ENCODE measurements around the gene FAM204A. TPM values are rescaled to one million over a fixed set of nuclear protein-coding genes. Genes with fewer than 3 reads are reported as not detected.

The FAM204A gene
- total RNA-seq, 3 donors from 2014 or later (not counting 1 experiment from before 2014, with no cell fraction given) = 69.2 to 73.2 (median 72.7) TPM

DNA sequence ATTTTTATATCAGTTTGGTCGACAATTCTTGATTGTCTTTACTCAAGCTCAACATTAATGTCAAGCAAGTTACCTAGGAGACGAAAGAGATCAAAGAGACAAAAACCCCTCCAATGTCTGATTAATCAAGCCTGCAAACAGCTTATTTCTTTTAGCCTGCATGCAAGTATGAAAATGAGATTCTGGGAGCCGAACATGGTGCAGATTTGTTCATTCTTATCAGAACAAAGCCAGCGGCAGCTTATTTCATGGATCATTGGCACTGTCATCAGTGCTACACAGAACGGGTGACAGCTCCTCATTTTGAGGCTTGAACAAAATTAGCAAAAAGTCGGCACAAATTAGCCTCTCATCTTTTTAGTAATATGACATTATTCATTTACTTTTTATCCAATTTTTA is 26.5 kb downstream of the FAM204A start:
- peaks cover 16% of the 10 kb centered on the region for H3K36me3 Mint-ChIP-seq
- WGBS (ENCODE audit: insufficient coverage) = 98% methylated on average over 6 of the region's 6 CpGs

DNA sequence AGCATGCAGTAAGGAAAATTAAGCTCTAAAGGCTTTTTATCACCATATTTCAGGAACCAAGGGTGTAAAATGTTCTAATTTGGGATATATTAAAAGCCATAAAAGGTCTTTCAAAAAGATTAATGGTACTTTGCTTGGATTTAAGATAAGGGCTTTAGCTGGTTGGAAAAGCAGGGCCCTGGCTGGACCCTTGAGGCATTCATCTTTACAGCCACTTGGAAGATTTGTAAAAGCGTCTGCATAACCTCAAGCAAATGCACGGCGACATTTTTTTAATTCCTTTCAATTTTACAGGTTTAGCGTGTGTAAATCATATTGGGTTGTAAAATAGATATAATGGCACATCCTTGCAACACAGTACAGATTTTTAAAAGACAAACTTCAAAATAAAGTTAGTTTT is 27.2 kb downstream of the FAM204A start:
- Mint-ChIP-seq H3K27ac (no peak overlapping the region), H3K4me3 (no peak overlapping the region), H3K27me3 (ENCODE audit: low read depth in 2 of 2) (no peaks in the 10 kb centered on the region), H3K9me3 (no peaks in the 10 kb centered on the region), H3K36me3 (peaks cover 16% of the 10 kb centered on the region), H3K4me1 (peaks cover 6 to 11% of the 10 kb centered on the region in 2 donors)
- no peak overlapping the region for H3K27ac ChIP-seq (ENCODE audit: low read length)
- TF ChIP-seq, protein P1, sequence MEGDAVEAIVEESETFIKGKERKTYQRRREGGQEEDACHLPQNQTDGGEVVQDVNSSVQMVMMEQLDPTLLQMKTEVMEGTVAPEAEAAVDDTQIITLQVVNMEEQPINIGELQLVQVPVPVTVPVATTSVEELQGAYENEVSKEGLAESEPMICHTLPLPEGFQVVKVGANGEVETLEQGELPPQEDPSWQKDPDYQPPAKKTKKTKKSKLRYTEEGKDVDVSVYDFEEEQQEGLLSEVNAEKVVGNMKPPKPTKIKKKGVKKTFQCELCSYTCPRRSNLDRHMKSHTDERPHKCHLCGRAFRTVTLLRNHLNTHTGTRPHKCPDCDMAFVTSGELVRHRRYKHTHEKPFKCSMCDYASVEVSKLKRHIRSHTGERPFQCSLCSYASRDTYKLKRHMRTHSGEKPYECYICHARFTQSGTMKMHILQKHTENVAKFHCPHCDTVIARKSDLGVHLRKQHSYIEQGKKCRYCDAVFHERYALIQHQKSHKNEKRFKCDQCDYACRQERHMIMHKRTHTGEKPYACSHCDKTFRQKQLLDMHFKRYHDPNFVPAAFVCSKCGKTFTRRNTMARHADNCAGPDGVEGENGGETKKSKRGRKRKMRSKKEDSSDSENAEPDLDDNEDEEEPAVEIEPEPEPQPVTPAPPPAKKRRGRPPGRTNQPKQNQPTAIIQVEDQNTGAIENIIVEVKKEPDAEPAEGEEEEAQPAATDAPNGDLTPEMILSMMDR (IDR thresholded peaks at IDR 0.05) = no peak
- H3K4me3 ChIP-seq (ENCODE audit: low read length) = no peak overlapping the region
- no peaks in the 10 kb centered on the region for H3K9me3 ChIP-seq (ENCODE audit: control insufficient read depth, insufficient read depth, low read length)
- WGBS (ENCODE audit: insufficient coverage) = 100% methylated on average over 4 of the region's 4 CpGs
- ATAC-seq (no peak), DNase-seq (no peak)
- intact Hi-C loops (cut with micrococcal nuclease) = no loop called here
- H3K36me3 ChIP-seq (ENCODE audit: control insufficient read depth, insufficient read depth, low read length) = peaks cover 41% of the 10 kb centered on the region
- no peaks in the 10 kb centered on the region for H3K27me3 ChIP-seq (ENCODE audit: control insufficient read depth, insufficient read depth, low read length)
- H3K4me1 ChIP-seq (ENCODE audit: control insufficient read depth, insufficient read depth, low read length) = no peaks in the 10 kb centered on the region

More for the DNA sequence above, 26.5 kb downstream of the FAM204A start:
- no peak for DNase-seq
- H3K9me3 ChIP-seq (ENCODE audit: control insufficient read depth, insufficient read depth, low read length) = no peaks in the 10 kb centered on the region
- H3K36me3 ChIP-seq (ENCODE audit: control insufficient read depth, insufficient read depth, low read length) = peaks cover 40% of the 10 kb centered on the region
- TF ChIP-seq, protein P1 (IDR thresholded peaks at IDR 0.05) = no peak
- Mint-ChIP-seq H3K27ac (no peak overlapping the region), H3K27me3 (ENCODE audit: low read depth in 2 of 2) (no peaks in the 10 kb centered on the region), H3K9me3 (no peaks in the 10 kb centered on the region), H3K4me1 (peaks cover 6 to 11% of the 10 kb centered on the region in 2 donors), H3K4me3 (no peak overlapping the region)
- H3K27ac ChIP-seq (ENCODE audit: low read length) = no peak overlapping the region
- H3K27me3 ChIP-seq (ENCODE audit: control insufficient read depth, insufficient read depth, low read length) = no peaks in the 10 kb centered on the region
- intact Hi-C loops (cut with micrococcal nuclease) = no loop called here
- ATAC-seq = no peak
- no peaks in the 10 kb centered on the region for H3K4me1 ChIP-seq (ENCODE audit: control insufficient read depth, insufficient read depth, low read length)
- no peak overlapping the region for H3K4me3 ChIP-seq (ENCODE audit: low read length)

DNA sequence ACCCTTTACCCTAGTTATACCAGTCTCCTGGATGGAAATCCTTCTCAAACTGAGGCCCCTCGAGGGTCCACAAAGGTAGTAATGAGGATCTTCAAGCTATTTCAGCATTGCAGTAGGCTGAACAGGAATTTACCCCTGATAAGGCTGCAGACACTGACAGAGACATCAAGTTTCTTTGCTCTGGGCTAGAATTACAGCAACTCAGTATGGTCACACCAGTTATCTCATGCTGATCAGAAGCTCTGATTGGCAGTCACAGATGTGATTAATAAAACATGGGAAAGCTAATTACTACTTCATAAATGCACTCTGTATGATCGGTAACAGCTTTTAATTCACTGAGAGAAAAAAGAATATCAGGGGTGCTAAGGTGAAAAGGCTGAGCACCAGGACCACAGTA is 30.6 kb downstream of the FAM204A start:
- Histone ChIP-seq H3K27ac (ENCODE audit: low read length) (no peak overlapping the region), H3K36me3 (ENCODE audit: control insufficient read depth, insufficient read depth, low read length) (peaks cover 56% of the 10 kb centered on the region), H3K27me3 (ENCODE audit: control insufficient read depth, insufficient read depth, low read length) (no peaks in the 10 kb centered on the region), H3K4me1 (ENCODE audit: control insufficient read depth, insufficient read depth, low read length) (no peaks in the 10 kb centered on the region), H3K9me3 (ENCODE audit: control insufficient read depth, insufficient read depth, low read length) (no peaks in the 10 kb centered on the region), H3K4me3 (ENCODE audit: low read length) (no peak overlapping the region)
- Mint-ChIP-seq H3K4me1 (peaks cover 0 to 7% of the 10 kb centered on the region in 2 donors), H3K27me3 (ENCODE audit: low read depth in 2 of 2) (no peaks in the 10 kb centered on the region), H3K9me3 (no peaks in the 10 kb centered on the region), H3K4me3 (no peak overlapping the region), H3K36me3 (peaks cover 27% of the 10 kb centered on the region), H3K27ac (peak overlapping the region in 1 of 2 donors; percentile 23)
- TF ChIP-seq, protein P1 (IDR thresholded peaks at IDR 0.05) = no peak
- ATAC-seq (no peak), DNase-seq (no peak)
- WGBS (ENCODE audit: insufficient coverage) = 85% methylated on average over 1 of the region's 2 CpGs
- intact Hi-C loops (cut with micrococcal nuclease) = no loop called here

DNA sequence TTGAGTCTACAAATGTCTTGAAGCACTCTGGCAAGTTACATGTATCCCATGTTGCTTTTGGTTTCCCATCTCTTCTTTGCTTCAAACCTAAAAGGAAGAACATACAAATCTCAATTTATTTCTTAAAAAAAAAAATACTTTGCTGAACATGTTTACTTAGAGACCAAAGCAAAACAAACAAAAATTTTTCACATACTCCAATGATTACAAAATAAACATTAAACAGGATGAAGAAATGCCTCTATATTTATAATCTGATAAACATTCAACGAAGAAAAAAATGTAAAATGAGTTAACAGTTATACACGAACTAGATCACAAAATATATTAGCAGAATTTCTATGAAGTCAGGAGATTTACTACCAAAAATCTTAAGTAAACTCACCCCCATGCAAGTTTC is 31.3 kb downstream of the FAM204A start:
- no peaks in the 10 kb centered on the region for H3K27me3 Mint-ChIP-seq (ENCODE audit: low read depth in 2 of 2)
- H3K4me1 Mint-ChIP-seq = peaks cover 0 to 7% of the 10 kb centered on the region in 2 donors
- no peak overlapping the region for H3K27ac Mint-ChIP-seq
- H3K36me3 Mint-ChIP-seq = peaks cover 34% of the 10 kb centered on the region
- Histone ChIP-seq H3K36me3 (ENCODE audit: control insufficient read depth, insufficient read depth, low read length) (peaks cover 58% of the 10 kb centered on the region), H3K4me3 (ENCODE audit: low read length) (no peak overlapping the region), H3K4me1 (ENCODE audit: control insufficient read depth, insufficient read depth, low read length) (no peaks in the 10 kb centered on the region), H3K27me3 (ENCODE audit: control insufficient read depth, insufficient read depth, low read length) (no peaks in the 10 kb centered on the region), H3K9me3 (ENCODE audit: control insufficient read depth, insufficient read depth, low read length) (no peaks in the 10 kb centered on the region), H3K27ac (ENCODE audit: low read length) (no peak overlapping the region)
- ATAC-seq (no peak), DNase-seq (no peak)
- TF ChIP-seq, protein P1 (IDR thresholded peaks at IDR 0.05) = no peak
- intact Hi-C loops (cut with micrococcal nuclease) = no loop called here
- H3K4me3 Mint-ChIP-seq = no peak overlapping the region
- no peaks in the 10 kb centered on the region for H3K9me3 Mint-ChIP-seq
- 80% methylated on average over 1 of the region's 2 CpGs for WGBS (ENCODE audit: insufficient coverage)
